Spleen (tissue), 11 donors: ENCODE results near the gene JPH2. TPM values are rescaled to one million over a fixed set of nuclear protein-coding genes. Genes with fewer than 3 reads are reported as not detected.
"Not testable (repeated sequence)": the region's sequence is repeated elsewhere in the genome, so short reads cannot be mapped to it uniquely, and the experiment has no call there.

Source experiments
- DNase-seq: peaks from one replicate; pipeline ENCODE4 v3.0.0-alpha.2; 2020
- H3K27ac ChIP-seq, 8 donors: fragments of 200-600 bp; sonication (generic) in 7 of 8; 1 replicate in 4 of 8; 2 replicates in 4 of 8; pipeline versions ENCODE4 v1.5.0 to v1.8.0; 2016 to 2021; ENCODE audit warnings: inconsistent platforms in 4 of 8, mild to moderate bottlenecking in 4 of 8, moderate library complexity in 1 of 8
- H3K27me3 ChIP-seq, 7 donors: fragments of 200-600 bp; sonication (generic) in 6 of 7; replicated peaks in 1 of 7; 1 replicate in 4 of 7; 2 replicates in 3 of 7; pipeline versions ENCODE4 v1.5.0 to v1.8.0; 2016 to 2021; ENCODE audit warnings: inconsistent platforms in 3 of 7, mild to moderate bottlenecking in 1 of 7
- H3K36me3 ChIP-seq, 6 donors: fragments of 200-600 bp; sonication (generic) in 5 of 6; 1 replicate in 4 of 6; 2 replicates in 2 of 6; pipeline versions ENCODE4 v1.5.0 to v1.8.0; 2016 to 2021; ENCODE audit warnings: inconsistent platforms in 2 of 6
- H3K4me1 ChIP-seq, 6 donors: fragments of 200-600 bp; sonication (generic) in 5 of 6; 1 replicate in 3 of 6; 2 replicates in 3 of 6; pipeline versions ENCODE4 v1.5.0 to v1.8.0; 2016 to 2021; ENCODE audit warnings: inconsistent platforms in 3 of 6
- H3K4me3 ChIP-seq, 8 donors: fragments of 200-600 bp; sonication (generic) in 7 of 8; 1 replicate in 4 of 8; 2 replicates in 4 of 8; pipeline versions ENCODE4 v1.5.0 to v1.8.0; 2016 to 2021; ENCODE audit warnings: inconsistent platforms in 4 of 8, mild to moderate bottlenecking in 4 of 8, moderate library complexity in 2 of 8
- H3K9me3 ChIP-seq, 8 donors: fragments of 200-600 bp; sonication (generic) in 7 of 8; 1 replicate in 4 of 8; 2 replicates in 4 of 8; pipeline versions ENCODE4 v1.5.0 to v1.8.0; 2016 to 2021; ENCODE audit warnings: inconsistent platforms in 4 of 8
- POLR2A ChIP-seq, 3 donors: fragments of 450-650 bp; IDR thresholded peaks; one replicate each; pipeline ENCODE4 v1.5.1; 2017; ENCODE audit warnings: antibody characterized with exemption in 3 of 3, mild to moderate bottlenecking in 1 of 3
- POLR2AphosphoS5 ChIP-seq, 3 donors: sonication (generic); formaldehyde crosslinking; IDR thresholded peaks; one replicate each; pipeline ENCODE4 v1.5.1; 2017; ENCODE audit warnings: antibody characterized with exemption in 3 of 3
- WGBS, 5 donors: extraction: QIAGEN DNeasy Blood & Tissue Kit in 3 of 5; methylation state at CpG; one replicate each; pipeline versions ENCODE4 v1.1.5 to v1.1.7; 2013 to 2018; 5-methylcytosine and 5-hydroxymethylcytosine counted together
- intact Hi-C: fragments of 100-400 bp; cut with DNase I; formaldehyde crosslinking; loops from one replicate; pipeline ENCODE4 v1.15.0; 2023; ENCODE audit warnings: low total_unique reads
- polyA plus RNA-seq, 3 donors: library from polyadenylated mRNA; stranded (reverse); fragments of 200-250 nt; gene quantifications; one replicate each; pipeline ENCODE4 v1.2.1, GENCODE V29; 2013
- total RNA-seq, 7 donors: library from RNA; depleted of rRNA in 3 of 7; stranded (reverse); fragments of >200 nt in 3 of 7; fragmentation: NEBNext Ultra II Directional in 4 of 7; extraction: Animal tissue kit (Norgen Biotek cat#: 25700) in 4 of 7; gene quantifications; one replicate each; pipeline versions ENCODE4 v1.1.0 to v1.2.1, GENCODE V29; 2016 to 2021
- TF ChIP-seq, protein P1 (sequence below), 11 experiments: fragments of 200-600 bp in 7 of 11; fragments of 450-650 bp in 4 of 11; sonication (generic) in 4 of 11; IDR thresholded peaks in 8 of 11; conservative IDR thresholded peaks in 3 of 11; 1 replicate in 7 of 11; 2 replicates in 4 of 11; pipeline versions ENCODE4 v1.4.0 to v1.8.0; 2016 to 2021; ENCODE audit warnings: antibody characterized with exemption in 11 of 11, inconsistent platforms in 4 of 11, mild to moderate bottlenecking in 1 of 11
- donor health status: healthy with polysubstance abuse.
- donor health status: DM: no; HTN: no; CAD: no; lungs with moderate emphysema.
- donor health status: DM: no; HTN: no; CAD: no.
- donor health status: Bipolar disorder and iron deficiency.
- donor health status: healthy.
- donor health status: DM: no; HTN: no; CAD: no.
- donor health status: DM: yes; HTN: yes; CAD: no.

JPH2 gene
- total and polyA plus RNA-seq, 10 donors: 0.50 to 4.4 (median 1.3) TPM

DNA sequence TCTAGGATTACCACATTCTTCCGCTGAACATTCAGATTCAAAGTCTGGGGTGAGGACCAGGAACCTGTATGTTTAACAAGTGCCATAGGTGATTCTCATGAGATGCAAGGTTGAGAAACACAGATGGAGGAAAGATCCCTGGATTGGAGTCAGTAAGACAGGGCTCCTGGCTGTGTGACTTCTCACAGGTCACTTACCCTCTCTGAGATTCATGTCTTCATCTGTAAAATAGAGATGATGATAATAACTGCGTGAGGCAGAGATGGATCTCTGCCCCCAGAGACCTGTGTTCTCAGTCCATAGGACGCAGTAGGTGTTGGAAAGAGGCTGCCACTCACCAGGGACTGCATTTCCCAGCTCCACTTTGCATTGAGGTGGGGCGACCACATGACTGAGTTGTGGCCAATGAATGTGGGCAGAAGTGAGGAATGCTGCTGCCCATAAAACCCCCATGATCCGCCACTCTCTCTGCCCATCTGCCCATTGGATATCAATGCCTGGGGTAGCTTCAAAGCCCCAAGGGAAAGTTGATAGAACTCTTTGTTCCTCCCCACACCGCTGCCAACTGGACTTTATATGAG is 46.5 kb upstream of the JPH2 start:
- DNase-seq: no peak
- no peak for TF ChIP-seq POLR2AphosphoS5 (IDR thresholded peaks at IDR 0.05)
- no peak for TF ChIP-seq POLR2A (IDR thresholded peaks at IDR 0.05)
- TF ChIP-seq, protein P1, sequence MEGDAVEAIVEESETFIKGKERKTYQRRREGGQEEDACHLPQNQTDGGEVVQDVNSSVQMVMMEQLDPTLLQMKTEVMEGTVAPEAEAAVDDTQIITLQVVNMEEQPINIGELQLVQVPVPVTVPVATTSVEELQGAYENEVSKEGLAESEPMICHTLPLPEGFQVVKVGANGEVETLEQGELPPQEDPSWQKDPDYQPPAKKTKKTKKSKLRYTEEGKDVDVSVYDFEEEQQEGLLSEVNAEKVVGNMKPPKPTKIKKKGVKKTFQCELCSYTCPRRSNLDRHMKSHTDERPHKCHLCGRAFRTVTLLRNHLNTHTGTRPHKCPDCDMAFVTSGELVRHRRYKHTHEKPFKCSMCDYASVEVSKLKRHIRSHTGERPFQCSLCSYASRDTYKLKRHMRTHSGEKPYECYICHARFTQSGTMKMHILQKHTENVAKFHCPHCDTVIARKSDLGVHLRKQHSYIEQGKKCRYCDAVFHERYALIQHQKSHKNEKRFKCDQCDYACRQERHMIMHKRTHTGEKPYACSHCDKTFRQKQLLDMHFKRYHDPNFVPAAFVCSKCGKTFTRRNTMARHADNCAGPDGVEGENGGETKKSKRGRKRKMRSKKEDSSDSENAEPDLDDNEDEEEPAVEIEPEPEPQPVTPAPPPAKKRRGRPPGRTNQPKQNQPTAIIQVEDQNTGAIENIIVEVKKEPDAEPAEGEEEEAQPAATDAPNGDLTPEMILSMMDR (IDR thresholded peaks at IDR 0.05 in 8 of 11, conservative IDR thresholded peaks at IDR 0.05 in 3 of 11): no peak
- no peak overlapping the region for H3K27ac ChIP-seq
- 84 to 95% (median 93%) methylated on average over 5 to 6 of the region's 6 CpGs for WGBS, 5 donors
- H3K4me1 ChIP-seq: no peaks in the 10 kb centered on the region
- no peaks in the 10 kb centered on the region for H3K27me3 ChIP-seq
- H3K9me3 ChIP-seq: peaks cover 0 to under 1% (median 0%) of the 10 kb centered on the region in 8 donors
- no peaks in the 10 kb centered on the region for H3K36me3 ChIP-seq
- intact Hi-C loops: no loop called here
- no peak overlapping the region for H3K4me3 ChIP-seq

GRCh38 chr20:44232469-44232856 is 45.5 kb upstream of the JPH2 start:
- DNase-seq, H3K27me3 ChIP-seq, intact Hi-C loops, H3K36me3 ChIP-seq, H3K9me3 ChIP-seq, H3K4me3 ChIP-seq, H3K4me1 ChIP-seq, H3K27ac ChIP-seq: not testable (repeated sequence)
- 84 to 97% (median 93%) methylated on average over 4 of the region's 4 CpGs for WGBS, 5 donors

DNA sequence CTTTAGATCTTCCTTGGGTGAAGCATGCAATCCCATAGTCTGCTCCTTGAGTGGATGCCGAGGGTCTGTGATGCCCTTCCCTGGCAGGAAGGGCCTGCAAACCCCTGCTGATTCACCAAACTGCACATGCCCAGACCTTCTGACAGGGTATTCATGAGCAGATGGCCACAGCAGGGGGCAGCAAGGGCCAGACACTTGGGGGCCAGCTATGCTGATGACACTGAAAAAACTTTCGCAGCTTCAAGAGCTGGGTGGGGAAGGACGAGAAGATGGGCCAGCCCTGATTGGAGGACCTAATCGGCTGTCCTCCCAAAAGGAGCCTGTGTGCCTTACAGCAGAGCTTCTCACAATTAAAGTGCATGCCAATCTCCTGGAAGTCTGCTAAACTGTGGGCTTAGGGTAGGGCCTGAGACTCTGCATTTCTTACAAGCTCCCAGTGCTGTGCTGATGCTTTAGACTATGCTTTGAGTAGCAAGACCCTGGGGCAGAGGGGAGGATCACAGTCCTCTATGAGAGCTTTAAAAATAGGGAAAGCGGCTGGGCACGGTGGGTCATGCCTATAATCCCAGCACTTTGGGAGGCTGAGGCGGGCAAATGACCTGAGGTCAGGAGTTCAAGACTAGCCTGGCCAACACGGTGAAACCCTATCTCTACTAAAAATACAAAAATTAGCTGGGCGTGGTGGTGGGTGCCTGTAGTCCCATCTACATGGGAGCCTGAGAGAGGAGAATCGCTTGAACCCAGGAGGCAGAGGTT is 44.9 kb upstream of the JPH2 start:
- intact Hi-C loops: no loop called here
- H3K9me3 ChIP-seq: no peaks in the 10 kb centered on the region
- no peak for DNase-seq
- no peaks in the 10 kb centered on the region for H3K36me3 ChIP-seq
- H3K27me3 ChIP-seq: no peaks in the 10 kb centered on the region
- 77 to 82% (median 78%) methylated on average over 9 to 10 of the region's 10 CpGs for WGBS, 5 donors
- TF ChIP-seq POLR2A (IDR thresholded peaks at IDR 0.05) (no peak), POLR2AphosphoS5 (IDR thresholded peaks at IDR 0.05) (no peak)
- TF ChIP-seq, protein P1 (IDR thresholded peaks at IDR 0.05 in 8 of 11, conservative IDR thresholded peaks at IDR 0.05 in 3 of 11): no peak
- H3K4me1 ChIP-seq: no peaks in the 10 kb centered on the region
- H3K27ac ChIP-seq: no peak overlapping the region
- no peak overlapping the region for H3K4me3 ChIP-seq

DNA sequence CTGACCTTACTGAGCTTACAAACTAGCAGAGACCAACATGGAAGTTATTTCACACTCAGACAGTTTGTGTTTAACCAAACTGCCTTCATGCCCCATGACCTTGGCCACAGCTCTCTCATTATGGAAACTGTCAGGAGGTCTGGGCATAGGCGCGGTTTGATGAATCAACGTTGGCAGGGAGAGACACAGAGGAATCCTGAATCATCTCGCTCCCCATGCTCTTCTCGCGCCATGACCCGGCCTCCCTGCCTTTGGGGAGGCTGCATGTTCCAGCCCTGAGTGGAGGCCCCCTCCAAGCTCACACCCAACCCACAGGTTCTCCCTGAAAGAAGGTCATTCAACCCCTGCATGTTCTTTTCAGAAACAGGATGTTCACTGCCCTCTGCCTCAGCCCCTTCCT is 44.2 kb upstream of the JPH2 start:
- Histone ChIP-seq H3K27ac (no peak overlapping the region), H3K9me3 (no peaks in the 10 kb centered on the region), H3K36me3 (no peaks in the 10 kb centered on the region), H3K4me1 (no peaks in the 10 kb centered on the region), H3K27me3 (no peaks in the 10 kb centered on the region), H3K4me3 (no peak overlapping the region)
- intact Hi-C loops: no loop called here
- no peak for DNase-seq
- WGBS, 5 donors: 80 to 92% (median 85%) methylated on average over 7 of the region's 7 CpGs
- TF ChIP-seq, protein P1 (IDR thresholded peaks at IDR 0.05 in 8 of 11, conservative IDR thresholded peaks at IDR 0.05 in 3 of 11): no peak
- TF ChIP-seq POLR2A (IDR thresholded peaks at IDR 0.05) (no peak), POLR2AphosphoS5 (IDR thresholded peaks at IDR 0.05) (no peak)
